NCI-H1694 treated with DMSO at 0.1 percent for 48 hours (cell line): ENCODE results near the gene CTSD.

Experiments used
- DNase-seq: peaks from one replicate; lab custom pipeline; 2025; lab: John Stamatoyannopoulos, UW

Gene CTSD

GRCh38 chr11:1729692-1730011, 34.1 kb downstream of the CTSD start:
- no peak for DNase-seq

DNA sequence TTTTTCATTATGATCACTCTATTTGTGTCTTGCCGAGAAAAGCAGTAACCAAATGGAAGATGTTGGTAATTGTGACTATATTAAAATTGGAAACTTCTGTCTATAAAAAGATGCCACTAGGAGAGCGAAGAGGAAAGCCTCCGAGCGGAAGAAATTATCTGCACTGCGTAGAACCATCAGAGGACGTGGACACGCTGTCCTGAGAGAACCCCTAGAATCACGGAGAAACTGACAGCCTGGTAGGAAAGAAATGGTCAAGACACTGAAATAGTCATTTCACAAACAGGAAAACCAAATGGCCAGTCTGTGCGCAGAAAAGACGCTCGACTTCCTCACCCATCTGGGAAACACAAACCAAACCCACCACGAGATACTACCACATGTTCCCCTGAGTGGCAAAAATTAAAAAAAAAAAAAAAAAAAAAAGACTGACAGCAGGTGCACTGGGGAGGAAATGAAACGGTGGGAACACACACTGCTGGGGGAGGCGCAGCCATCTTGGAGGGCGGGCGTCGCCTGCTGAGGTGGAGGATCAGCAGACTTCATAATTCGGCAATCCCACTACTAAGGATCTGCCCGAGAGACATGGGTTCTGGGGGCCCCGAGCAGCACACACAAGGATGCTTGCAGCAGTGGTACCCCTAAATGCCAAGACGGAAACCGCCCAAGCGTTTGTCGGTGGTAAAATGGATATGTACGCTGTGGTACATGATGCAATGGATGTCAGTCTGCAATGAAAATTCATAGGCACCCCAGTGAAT, 34.6 kb downstream of the CTSD start:
- DNase-seq, result no peak

- no peak for DNase-seq
These were observed 35.4 kb downstream of the CTSD start for GRCh38 chr11:1728301-1728700.

- DNase-seq, result no peak
These were observed 35.9 kb downstream of the CTSD start for GRCh38 chr11:1727861-1728260.

- DNase-seq, result no peak
These were observed 36.5 kb downstream of the CTSD start for GRCh38 chr11:1727096-1727690.

DNA sequence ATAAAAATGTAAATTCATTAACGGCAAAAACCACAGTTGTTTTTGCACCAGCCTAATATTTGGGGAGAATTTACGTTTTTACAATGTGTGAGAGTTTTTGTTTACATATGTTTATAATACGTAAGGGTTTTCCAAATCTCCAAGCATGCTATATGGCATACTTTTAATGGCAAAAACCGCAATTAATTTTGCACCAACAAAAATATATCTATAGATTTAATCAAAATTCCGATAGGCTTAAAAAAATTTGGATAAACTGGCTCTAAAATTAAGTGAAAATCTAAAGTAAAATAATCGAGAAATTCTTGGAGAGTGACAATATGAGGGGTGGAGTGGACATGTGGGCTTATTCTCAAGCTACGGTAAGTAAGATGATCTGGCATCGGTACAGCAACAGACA, 43.9 kb downstream of the CTSD start:
- no peak for DNase-seq

DNA sequence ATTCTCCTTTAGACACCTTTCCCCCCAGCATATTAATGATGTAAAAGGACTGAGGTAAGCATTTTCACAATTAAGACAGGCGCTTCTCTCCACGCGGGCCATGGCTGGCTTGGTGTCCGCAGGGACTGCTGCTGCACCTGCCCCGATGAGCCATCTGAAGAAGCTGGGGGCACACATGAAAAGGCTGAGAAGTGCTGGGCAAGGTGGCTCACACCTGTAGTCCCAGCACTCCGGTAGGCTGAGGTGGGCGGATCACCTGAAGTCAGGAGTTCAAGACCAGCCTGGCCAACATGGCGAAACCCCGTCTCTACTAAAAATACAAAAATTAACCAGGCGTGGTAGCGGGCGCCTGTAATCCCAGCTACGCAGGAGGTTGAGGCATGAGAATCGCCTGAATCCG, 45.4 kb downstream of the CTSD start:
- DNase-seq, result no peak

- DNase-seq, result no peak
These were observed 46.0 kb downstream of the CTSD start for GRCh38 chr11:1717745-1718144.

- no peak for DNase-seq
These were observed 48.5 kb downstream of the CTSD start for GRCh38 chr11:1714908-1715885.

DNA sequence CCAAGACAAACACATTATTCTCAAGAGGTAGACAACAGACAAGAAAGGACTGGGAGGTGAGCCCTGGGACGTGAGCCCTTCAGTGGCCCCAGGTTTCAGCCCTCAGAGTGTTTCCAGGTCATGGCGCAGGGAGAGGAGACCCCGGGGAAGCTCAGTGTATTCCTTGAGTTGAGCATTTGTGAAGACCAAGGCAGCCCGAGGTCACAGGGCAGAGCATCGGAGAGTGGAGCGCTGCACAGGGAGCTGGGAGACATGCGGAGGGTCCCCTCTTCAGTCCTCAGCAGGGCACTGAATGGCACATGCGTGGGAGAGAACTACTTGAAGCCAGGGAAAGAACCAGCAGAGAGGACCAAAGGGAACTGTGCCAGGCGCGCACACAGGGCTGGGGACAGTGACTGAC, 55.0 kb downstream of the CTSD start:
- no peak for DNase-seq

GRCh38 chr11:1707751-1708150, 56.0 kb downstream of the CTSD start:
- DNase-seq, result no peak

DNA sequence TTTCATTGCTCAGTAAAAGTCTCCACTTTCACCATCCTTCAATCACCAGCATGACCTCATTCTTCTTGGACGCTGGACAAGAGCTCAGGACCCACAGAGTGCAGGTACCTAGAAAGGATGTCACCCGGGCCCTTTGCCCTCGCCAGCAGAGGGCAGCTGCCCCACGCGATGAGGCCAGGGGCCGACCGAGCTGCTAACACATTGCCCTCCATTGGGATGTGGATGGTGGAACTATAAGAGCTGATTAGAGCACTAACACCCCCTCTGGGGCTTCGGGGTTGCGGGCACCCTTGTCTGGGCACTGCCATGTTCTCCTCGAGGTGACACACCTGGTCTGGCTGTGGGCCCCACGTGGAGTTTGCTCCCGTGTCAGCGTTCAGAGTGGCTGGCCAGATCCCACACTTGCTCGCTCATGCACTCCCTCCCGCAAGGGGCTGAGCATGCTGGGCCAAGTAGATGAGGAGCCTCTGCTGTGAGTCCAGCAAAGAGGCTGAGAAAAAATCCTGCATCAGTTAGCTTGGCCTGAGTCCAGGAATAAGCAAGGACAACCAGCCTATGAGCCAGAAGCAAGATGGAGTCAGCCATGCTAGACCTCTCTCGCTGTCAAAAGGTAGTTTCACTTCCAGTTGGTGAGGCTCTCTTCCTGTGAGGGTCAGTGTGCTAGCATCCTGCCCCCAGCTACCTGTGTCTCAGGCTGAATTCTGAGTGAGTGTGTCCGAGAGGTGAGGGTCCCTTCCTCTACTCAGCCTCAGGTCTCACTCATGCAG, 56.9 kb downstream of the CTSD start:
- DNase-seq, result no peak

GRCh38 chr11:1705126-1706052, 58.3 kb downstream of the CTSD start:
- DNase-seq, result no peak

DNA sequence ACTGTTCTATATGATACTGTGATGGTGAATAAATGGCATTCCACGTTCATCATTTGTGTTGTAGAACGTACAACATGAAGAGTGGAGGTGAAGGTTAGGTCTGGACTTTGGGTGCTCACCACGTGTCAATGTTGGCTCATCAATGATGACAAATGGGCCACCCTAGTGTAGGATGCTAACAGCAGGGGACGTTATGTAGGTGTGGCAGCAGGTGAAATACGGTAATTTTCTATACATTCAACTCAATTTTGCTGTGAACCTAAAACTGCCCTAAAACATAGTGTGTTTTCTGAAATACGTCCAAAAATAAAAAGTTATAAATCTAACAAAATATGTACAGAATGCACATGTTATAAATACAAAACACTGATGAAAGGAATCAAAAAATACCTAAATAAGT, 60.6 kb downstream of the CTSD start:
- DNase-seq, result no peak
